Esophagus squamous epithelium (tissue), 4 donors: Measurements from ENCODE around the gene STUB1.

Experiments used
- CTCF ChIP-seq, 6 experiments: fragments of 450-650 bp in 4 of 6; fragments of 200-600 bp in 2 of 6; sonication (generic) in 2 of 6; IDR thresholded peaks; one replicate each; pipeline ENCODE4 v1.5.1; 2016 to 2019; ENCODE audit warnings: antibody characterized with exemption in 6 of 6, mild to moderate bottlenecking in 4 of 6, moderate library complexity in 4 of 6
- POLR2A ChIP-seq, 4 donors: fragments of 450-650 bp; IDR thresholded peaks; one replicate each; pipeline ENCODE4 v1.6.1; 2017; ENCODE audit warnings: antibody characterized with exemption in 4 of 4, mild to moderate bottlenecking in 4 of 4, moderate library complexity in 3 of 4

DNA sequence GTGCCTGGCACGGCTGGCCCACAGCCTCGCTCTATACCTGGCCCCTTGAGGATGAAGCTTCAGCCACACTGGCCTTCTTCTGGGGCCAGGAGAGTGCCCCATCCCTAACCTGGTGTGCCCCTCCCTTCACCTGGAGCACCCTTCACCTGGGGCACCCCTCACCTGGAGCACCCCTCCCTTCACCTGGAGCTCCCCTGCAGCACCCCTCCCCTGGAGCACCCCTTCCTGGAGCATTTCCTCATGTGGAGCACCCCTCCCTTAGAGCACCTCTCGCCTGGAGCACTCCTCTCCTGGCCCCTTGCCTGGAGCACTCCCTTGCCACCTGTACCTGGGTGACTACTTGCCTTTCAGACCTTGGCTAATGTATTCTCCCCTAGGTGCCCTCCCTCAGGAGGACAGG lies 27.8 kb downstream of the STUB1 start:
- no peak for TF ChIP-seq CTCF (IDR thresholded peaks at IDR 0.05)
- TF ChIP-seq POLR2A (IDR thresholded peaks at IDR 0.05) = no peak
